Neuron (in vitro differentiated cells): Measurements from ENCODE around the gene C14orf93.

Experiments used
- H2AFZ ChIP-seq: one replicate; pipeline ENCODE4 v1.6.1; 2013; ENCODE audit warnings: low read depth, mild to moderate bottlenecking, inconsistent platforms, low read length, moderate library complexity
- H3K27me3 ChIP-seq: one replicate; pipeline ENCODE4 v1.6.1; 2013; ENCODE audit warnings: low read length; ENCODE audit not compliant: insufficient read depth
- H3K36me3 ChIP-seq: one replicate; pipeline ENCODE4 v1.6.1; 2013; ENCODE audit warnings: low read length; ENCODE audit not compliant: insufficient read depth
- H3K4me1 ChIP-seq: one replicate; pipeline ENCODE4 v1.6.1; 2013; ENCODE audit warnings: low read length; ENCODE audit not compliant: insufficient read depth
- H3K4me3 ChIP-seq: 2 replicates; pipeline ENCODE4 v1.5.1; 2013; ENCODE audit warnings: mild to moderate bottlenecking, low read length, moderate library complexity
- H3K9me3 ChIP-seq: one replicate; pipeline ENCODE4 v1.6.1; 2013; ENCODE audit warnings: low read length

The C14orf93 gene

DNA sequence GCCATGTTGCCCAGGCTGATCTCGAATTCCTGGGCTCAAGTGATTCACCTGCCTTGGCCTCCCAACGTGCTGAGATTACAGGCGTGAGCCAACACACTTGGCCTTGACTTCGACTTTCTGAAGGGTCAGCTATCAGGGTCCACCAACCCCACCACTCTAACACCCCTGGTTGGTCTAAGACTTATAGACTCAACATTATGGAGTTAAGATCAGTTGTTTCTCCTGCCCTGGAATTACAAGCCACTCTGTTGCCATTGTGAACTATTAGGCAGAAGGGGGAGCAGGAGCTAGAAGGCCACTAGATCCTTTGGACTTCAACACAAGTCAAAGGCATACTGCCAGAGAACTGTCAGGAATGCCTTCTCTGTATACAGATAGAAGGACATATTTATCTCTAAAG lies 30.2 kb upstream of the C14orf93 start:
- Histone ChIP-seq H3K27me3 (no peaks in the 10 kb centered on the region), H3K4me1 (peaks cover 6% of the 10 kb centered on the region), H3K4me3 (no peak overlapping the region), H3K9me3 (no peaks in the 10 kb centered on the region), H2AFZ (no peak overlapping the region), H3K36me3 (no peaks in the 10 kb centered on the region)

DNA sequence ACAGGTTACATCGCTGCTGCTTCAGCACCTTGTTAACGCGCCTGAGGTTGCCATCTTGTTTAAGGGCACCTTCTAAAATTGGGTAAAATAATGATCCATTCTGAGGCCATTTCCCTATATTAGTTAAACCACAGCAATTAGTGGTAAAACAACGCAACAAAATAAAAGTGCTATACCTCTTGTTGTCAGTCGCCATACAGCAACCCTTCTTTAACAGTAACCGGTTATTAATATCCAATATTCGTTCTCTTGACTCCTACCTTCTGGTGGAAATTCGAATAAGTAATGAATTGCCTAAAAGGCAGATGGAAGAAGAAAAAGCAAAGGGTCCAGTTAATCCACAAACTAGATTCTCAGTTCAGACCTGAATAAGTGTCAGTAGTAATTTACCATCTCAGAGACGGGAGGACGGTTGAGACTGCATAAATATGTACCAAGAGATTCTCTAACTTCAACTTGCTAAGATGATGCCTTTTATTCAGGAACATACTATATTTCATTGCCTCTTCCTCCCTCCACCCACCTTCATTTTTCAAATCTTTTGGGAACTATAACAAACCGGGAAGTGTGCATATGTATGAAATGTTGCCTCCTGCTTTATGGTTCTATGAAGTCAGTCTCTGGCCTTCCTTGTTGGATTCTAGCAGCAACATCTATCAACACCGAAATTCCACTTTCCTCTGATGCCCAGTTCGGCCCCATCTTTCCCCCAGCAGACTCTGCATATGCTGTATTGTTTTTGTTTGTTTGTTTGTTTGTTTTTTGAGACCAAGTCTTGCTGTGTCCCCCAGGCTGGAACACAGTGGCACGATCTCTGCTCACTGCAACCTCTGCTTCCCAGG lies 25.6 kb upstream of the C14orf93 start:
- Histone ChIP-seq H3K36me3 (peaks cover 22% of the 10 kb centered on the region), H3K9me3 (no peaks in the 10 kb centered on the region), H2AFZ (peak overlapping the region; percentile 49), H3K4me1 (peaks cover 13% of the 10 kb centered on the region), H3K4me3 (peak overlapping the region; percentile 85), H3K27me3 (no peaks in the 10 kb centered on the region)

DNA sequence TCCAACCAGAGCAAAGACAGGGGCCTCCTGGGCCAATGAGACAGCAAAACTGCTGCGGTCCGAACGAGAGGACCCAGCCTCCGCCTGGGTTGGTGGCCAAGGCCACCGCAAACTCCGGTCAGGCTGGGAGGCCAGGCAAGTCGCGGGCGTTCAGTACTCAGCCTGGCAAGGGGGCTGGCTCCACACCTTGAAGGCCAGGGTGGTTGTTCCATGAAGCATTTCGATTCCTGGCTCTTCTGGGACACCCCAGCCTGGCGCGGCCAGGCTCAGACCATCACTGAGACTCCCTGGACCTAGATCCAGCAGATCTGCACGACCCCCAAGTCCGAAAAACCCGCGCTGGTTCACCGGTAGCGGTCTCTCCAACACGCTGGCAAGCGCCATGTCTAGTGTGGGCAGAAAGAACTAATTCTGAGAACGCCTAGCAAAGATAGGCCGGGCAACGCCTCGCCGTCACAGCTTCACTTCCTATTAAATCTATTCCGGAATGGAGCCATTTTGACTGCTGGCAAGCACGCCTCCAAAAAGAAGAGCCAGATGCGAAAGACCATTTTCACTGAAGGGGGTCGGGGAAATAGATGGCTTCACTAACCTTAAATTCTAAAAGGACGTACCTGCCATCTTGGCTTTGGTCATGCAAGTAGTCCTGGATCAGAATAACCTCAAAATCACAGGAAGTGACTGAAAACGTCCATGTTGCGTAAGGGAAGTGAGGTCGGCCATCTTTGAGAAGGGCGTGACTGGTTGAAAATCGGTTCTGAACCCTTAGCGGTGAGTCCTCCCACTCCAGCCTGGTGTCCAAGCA lies 24.8 kb upstream of the C14orf93 start, which contains the start of gene PSMB5:
TSS of gene PSMB5 (minus strand) at position 403 of the 805 bp plus-strand sequence. CDS start at position 384, 19 bp downstream.
- Histone ChIP-seq H3K36me3 (peaks cover 25% of the 10 kb centered on the region), H3K4me1 (peaks cover 13% of the 10 kb centered on the region), H3K27me3 (no peaks in the 10 kb centered on the region), H3K9me3 (no peaks in the 10 kb centered on the region), H3K4me3 (peak within 1 kb of the TSS; percentile 85), H2AFZ (peak within 1 kb of the TSS; percentile 49)

DNA sequence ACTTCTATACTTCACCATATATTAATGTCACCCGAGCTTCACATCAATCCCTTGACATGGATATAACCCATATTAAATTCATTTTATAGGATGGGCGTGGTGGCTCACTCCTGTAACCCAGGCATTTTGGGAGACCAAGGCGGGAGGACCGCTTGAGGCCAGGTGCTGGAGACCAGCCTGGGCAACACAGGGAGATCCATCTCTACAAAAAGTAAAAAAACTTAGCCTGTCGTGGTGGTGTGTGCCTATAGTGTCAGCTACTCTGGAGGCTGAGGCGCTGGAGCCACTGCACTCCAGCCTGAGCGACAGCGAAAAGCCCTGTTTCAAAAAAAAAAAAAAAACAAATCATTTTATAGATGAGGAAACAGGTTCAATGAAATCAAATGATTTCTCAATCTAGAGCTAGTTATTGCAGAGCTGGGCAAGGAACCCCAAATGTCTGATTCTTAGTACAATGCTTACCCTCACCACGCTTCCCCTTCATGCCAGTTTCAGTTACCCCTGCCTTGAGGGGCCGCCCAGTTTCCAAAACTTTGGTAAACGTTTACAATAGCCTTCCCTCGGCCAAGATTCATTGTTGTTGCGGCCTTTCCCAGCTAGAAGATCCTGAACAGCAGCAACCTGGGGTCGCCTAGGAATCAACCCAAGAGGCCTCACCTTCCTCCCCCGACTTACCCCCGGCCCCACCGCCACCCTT lies 24.0 kb upstream of the C14orf93 start:
- H3K4me3 ChIP-seq, result peak overlapping the region; percentile 85
- H3K9me3 ChIP-seq, result no peaks in the 10 kb centered on the region
- peaks cover 32% of the 10 kb centered on the region for H3K36me3 ChIP-seq
- peak overlapping the region; percentile 49 for H2AFZ ChIP-seq
- no peaks in the 10 kb centered on the region for H3K27me3 ChIP-seq
- H3K4me1 ChIP-seq, result peaks cover 13% of the 10 kb centered on the region

DNA sequence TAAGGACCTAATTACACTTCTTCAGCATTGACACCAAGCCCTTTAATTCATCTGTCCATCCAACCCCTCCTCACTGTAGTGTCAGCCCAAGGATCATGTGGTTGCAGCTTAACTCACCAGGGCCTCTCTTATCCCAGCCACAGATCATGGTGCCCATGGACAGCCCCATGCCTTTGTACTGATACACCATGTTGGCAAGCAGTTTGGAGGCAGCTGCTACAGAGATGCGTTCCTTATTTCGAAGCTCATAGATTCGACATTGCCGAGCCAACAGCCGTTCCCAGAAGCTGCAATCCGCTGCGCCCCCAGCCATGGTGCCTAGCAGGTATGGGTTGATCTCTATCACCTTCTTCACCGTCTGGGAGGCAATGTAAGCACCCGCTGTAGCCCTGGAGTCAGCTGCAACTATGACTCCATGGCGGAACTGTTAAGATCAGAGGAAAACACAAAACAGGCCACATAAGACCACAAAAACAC lies 23.3 kb upstream of the C14orf93 start:
- Histone ChIP-seq H3K27me3 (no peaks in the 10 kb centered on the region), H2AFZ (no peak overlapping the region), H3K36me3 (peaks cover 38% of the 10 kb centered on the region), H3K4me1 (peaks cover 13% of the 10 kb centered on the region), H3K4me3 (peak overlapping the region; percentile 85), H3K9me3 (no peaks in the 10 kb centered on the region)

DNA sequence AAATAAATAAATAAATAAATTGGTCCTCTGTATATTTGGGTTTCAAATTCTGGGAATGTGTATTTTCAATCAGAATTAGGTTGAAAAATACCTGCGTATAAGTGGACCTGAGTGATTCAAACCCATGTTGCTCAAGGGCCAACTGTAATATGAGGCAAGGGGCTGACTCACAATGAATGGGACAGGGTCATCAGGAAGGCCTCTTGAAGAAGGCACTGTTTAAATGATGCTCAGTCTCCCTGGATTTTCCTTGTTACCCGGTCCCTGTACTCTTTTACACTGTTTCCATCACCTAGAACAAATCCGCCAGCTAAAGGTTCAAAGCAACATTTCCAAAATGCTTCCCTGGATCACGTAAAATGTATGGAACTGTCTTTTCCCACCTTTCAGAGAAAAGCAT lies 21.0 kb upstream of the C14orf93 start:
- H3K36me3 ChIP-seq, result peaks cover 50% of the 10 kb centered on the region
- no peaks in the 10 kb centered on the region for H3K27me3 ChIP-seq
- no peaks in the 10 kb centered on the region for H3K9me3 ChIP-seq
- no peak overlapping the region for H2AFZ ChIP-seq
- no peak overlapping the region for H3K4me3 ChIP-seq
- peaks cover 13% of the 10 kb centered on the region for H3K4me1 ChIP-seq

DNA sequence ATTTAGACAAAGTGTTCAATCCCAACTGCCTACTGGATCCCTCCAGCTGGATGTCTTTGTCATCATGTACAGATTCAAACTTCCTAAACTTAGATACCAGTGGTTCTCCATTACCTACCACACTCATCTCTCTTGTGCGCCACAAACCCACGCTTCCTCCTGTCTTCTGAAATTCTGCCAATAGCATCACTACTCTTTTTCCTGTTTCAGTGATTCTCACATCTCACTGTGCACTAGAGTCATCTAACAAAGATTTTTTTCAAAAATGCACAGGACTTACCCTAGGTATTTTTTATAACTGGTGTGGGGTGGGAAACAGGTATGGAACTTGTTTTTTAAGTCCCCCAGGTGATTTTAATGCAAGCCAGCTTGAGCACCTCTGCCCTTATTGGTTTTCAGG lies 18.9 kb upstream of the C14orf93 start:
- Histone ChIP-seq H3K27me3 (no peaks in the 10 kb centered on the region), H3K9me3 (no peaks in the 10 kb centered on the region), H2AFZ (no peak overlapping the region), H3K4me3 (no peak overlapping the region), H3K36me3 (peaks cover 57% of the 10 kb centered on the region), H3K4me1 (peaks cover 5% of the 10 kb centered on the region)

DNA sequence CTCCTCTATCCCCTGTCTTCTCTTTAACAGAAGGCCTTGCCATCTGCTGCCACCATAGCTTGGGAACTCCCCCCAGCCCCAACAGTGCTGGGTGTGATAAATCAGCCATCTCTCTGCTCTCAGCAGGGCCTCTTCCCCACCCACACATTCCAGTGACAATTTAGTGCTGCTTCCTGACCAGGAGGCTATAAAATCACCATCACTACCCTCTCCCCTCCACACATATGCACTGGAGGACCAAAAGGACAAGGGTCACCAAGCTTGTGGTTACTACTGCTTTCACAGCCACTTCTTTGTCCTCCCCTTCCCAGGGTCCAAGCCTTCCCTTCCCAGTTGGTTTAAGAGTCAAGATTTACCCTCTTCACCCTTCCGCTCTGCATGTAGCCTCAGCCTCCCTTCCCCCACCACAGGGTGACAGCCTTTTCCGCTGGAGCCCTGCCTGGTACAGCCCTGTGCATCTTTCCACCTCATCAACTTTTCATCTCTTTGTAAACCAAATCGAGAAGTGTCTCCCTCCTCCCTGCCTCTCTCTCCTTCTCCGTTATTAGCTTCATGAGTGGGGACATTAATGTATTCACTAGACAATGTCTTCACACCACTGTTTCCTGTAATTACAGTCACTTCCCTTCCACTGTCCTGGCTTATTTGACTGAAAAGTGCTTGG lies 15.3 kb upstream of the C14orf93 start:
- no peak overlapping the region for H2AFZ ChIP-seq
- peaks cover 32% of the 10 kb centered on the region for H3K36me3 ChIP-seq
- H3K4me3 ChIP-seq, result no peak overlapping the region
- no peaks in the 10 kb centered on the region for H3K4me1 ChIP-seq
- H3K27me3 ChIP-seq, result no peaks in the 10 kb centered on the region
- no peaks in the 10 kb centered on the region for H3K9me3 ChIP-seq

DNA sequence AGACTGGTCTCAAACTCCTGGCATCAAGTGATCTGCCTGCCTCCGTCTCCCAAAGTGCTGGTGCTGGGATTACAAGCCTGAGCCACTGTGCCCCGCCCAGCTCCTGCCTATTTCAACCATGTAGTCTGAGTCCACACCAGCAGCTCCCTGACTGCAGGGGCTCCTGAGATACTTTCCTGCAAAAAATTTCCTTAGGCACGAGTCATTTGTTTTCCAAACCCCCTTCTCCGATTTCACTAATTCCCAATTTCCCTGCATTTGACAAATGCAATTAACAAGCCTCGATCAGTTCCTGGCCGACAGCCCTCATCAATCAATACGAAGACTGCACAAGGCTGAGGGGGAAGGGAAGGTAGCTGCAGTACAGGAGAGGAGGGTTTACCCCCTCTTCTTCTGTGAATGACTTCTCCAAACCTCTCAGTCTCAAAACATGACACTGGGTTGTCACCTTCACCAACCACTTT lies 14.7 kb upstream of the C14orf93 start:
- Histone ChIP-seq H3K27me3 (no peaks in the 10 kb centered on the region), H3K4me1 (no peaks in the 10 kb centered on the region), H3K9me3 (no peaks in the 10 kb centered on the region), H2AFZ (no peak overlapping the region), H3K4me3 (no peak overlapping the region), H3K36me3 (peaks cover 31% of the 10 kb centered on the region)

DNA sequence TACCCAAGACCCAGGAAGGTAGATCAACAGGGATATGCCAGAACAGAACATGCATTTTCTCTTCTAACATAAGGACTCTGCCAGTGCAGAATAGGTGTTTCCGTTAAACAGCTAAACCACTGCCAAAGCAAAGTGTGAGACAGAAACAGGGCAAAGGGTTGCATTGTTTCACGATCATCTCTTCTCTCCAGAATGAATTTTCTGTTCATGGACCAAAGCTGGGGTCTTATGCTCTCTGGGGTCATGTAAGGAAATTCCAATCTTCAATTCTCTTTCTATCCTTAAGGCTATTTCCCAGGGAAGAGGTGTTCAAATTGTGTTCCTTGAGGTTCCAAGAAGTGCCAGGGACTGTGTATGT lies 13.8 kb upstream of the C14orf93 start:
- no peaks in the 10 kb centered on the region for H3K4me1 ChIP-seq
- peaks cover 23% of the 10 kb centered on the region for H3K36me3 ChIP-seq
- no peaks in the 10 kb centered on the region for H3K9me3 ChIP-seq
- H3K4me3 ChIP-seq, result no peak overlapping the region
- no peaks in the 10 kb centered on the region for H3K27me3 ChIP-seq
- H2AFZ ChIP-seq, result no peak overlapping the region

DNA sequence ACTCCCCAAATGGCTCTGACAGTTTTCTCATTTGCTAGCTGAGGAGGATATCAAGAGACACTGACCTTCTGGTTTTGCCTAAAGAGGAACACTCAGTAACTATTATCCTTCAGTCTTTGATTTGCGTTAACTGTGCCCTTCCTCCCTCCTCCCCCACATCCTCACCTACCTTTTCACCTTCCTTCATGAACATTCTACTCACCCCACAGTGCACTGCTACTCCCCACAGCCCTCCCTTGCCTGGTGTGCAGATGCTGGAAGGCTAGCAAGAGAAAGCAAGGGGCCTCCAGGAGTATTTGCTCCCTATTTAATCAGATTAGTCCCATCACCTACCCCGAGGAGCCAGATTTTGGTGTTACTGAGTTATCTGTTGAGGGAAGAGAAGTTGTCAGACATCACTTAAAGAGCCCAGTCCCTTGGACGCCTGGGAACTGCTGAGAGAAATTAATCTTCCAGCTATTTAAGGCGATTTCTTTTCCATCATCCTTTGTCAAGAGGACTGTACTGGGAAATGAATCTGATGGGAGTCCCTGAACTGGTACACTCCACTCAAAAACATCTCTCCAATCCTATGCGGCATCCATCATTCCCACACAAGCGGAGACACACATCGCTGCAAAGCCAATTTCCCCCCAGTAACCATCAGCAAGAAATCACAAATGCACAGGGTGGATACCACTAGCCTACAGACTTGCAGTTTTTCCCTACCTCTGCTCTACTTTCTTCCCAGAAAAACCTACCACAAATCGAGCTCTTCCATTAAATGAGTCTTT lies 13.3 kb upstream of the C14orf93 start:
- Histone ChIP-seq H3K9me3 (no peaks in the 10 kb centered on the region), H3K27me3 (no peaks in the 10 kb centered on the region), H3K4me3 (no peak overlapping the region), H2AFZ (no peak overlapping the region), H3K36me3 (peaks cover 18% of the 10 kb centered on the region), H3K4me1 (no peaks in the 10 kb centered on the region)

DNA sequence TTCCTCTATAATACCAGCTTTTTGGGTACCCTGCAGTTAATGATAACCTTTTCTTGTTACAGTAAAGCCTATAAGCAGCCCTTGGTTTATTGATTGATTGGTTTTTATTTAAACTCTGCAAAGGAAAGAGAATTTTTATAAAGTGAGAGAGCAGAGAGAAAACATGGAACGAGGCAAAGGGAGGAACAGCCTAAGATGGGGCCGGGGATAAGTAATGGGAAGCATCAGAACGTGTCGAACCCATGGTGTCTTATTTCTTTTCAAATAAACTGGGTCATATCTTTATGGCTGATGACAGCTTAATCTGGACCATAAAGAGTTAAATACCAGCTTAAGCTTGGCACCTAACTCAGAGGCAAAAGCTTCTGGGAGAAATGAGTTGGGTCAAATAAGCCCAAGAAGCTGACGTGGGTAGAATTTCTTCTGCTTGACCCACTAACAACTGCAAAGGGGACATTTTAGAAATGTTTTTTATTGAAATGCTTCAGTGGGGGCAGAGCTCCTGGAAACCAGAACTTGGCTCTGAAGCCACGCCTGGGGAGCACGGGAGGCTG lies 12.0 kb upstream of the C14orf93 start:
- no peaks in the 10 kb centered on the region for H3K27me3 ChIP-seq
- no peaks in the 10 kb centered on the region for H3K4me1 ChIP-seq
- no peak overlapping the region for H3K4me3 ChIP-seq

More for the DNA sequence above, 12.0 kb upstream of the C14orf93 start:
- H3K9me3 ChIP-seq, result no peaks in the 10 kb centered on the region
- peaks cover 12% of the 10 kb centered on the region for H3K36me3 ChIP-seq
- no peak overlapping the region for H2AFZ ChIP-seq
